Mammary epithelial cell (primary cell): Measurements from ENCODE around the gene KCNIP4.

Experiments
- CTCF ChIP-seq, 2 donors: IDR thresholded peaks in 1 of 2; conservative IDR thresholded peaks in 1 of 2; 2 replicates each; pipeline ENCODE4 v1.5.1; 2011 to 2012; ENCODE audit warnings: inconsistent platforms in 2 of 2, low read length in 2 of 2, mild to moderate bottlenecking in 2 of 2, control low read depth in 1 of 2, low read depth in 1 of 2; ENCODE audit not compliant: insufficient read depth in 1 of 2; ENCODE audit errors: extremely low read depth in 1 of 2
- EZH2 ChIP-seq: IDR thresholded peaks from 2 replicates; pipeline ENCODE4 v1.6.1; 2012; ENCODE audit warnings: low read length, inconsistent platforms, borderline replicate concordance

GRCh38 chr4:21543514-21543913 is 405.1 kb downstream of the KCNIP4 start:
- TF ChIP-seq CTCF (conservative IDR thresholded peaks at IDR 0.05 in 1 of 2, IDR thresholded peaks at IDR 0.05 in 1 of 2; ENCODE audit: extremely low read depth in 1 of 2, insufficient read depth in 1 of 2, low read depth in 1 of 2, low read length in 2 of 2) (no peak), EZH2 (no peak)
